Stimulated activated CD4-positive, alpha-beta T cell treated with anti-CD3 and anti-CD28 coated beads, Interleukin-1b, Interleukin-23, amount 100 ng/mL, for 48 hours (primary cell): Measurements from ENCODE around the gene GNG8.

Source experiments
- DNase-seq: peaks from one replicate; pipeline ENCODE4 v3.0.0-alpha.2; 2020

GNG8 gene

DNA sequence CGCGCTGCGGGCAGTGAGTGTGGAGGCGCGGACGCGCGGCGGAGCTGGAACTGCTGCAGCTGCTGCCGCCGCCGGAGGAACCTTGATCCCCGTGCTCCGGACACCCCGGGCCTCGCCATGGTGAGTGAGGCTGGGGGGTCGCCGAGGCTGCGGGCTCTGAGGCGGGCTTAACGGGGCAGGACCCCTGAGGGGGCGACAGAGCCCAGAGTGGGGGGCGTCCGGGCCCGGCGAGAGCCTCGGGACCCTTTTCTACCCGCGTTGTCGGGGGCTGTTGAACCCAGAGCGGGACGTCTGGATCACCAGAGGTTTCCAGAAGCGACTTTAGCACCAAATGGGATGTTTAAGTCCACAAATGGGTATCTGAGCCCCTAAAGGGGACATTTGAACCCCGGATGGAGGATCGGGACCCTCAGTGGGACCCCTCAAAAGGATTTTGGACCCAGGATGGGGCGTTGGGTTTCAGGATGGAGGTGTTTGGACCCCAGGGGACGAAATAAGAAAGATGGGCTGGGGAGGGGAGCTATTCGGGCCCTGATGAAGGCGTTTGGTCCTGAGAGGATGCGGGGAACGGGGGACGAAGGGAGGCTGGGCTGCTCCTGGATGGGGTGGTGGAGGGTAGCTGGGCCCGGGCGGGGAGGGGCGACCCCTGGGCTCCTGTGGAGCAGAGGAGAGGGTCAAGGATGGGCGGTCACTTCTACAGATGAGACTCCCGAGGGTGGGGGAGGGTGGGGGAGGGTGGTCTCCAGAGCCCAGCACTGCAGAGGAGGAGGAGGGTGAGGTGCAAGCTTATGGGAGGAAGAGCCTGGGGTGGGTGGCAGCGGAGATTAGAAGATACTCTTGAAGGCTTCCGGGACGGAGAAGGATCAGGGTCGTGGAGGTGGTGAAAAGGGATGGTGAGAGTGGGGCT lies 34.4 kb downstream of the GNG8 start, which contains the start of gene CALM3:
CALM3 (plus strand) TSS at position 13 of the 907 bp plus-strand sequence; CDS start at position 118, 105 bp downstream.
- no peak for DNase-seq

GRCh38 chr19:46600384-46601317 lies 35.4 kb downstream of the GNG8 start:
- DNase-seq, result peak; percentile 97

- DNase-seq, result no peak
Measured at GRCh38 chr19:46599716-46600373, 36.2 kb downstream of the GNG8 start.

- no peak for DNase-seq
Measured at GRCh38 chr19:46598372-46598917, 37.6 kb downstream of the GNG8 start.

DNA sequence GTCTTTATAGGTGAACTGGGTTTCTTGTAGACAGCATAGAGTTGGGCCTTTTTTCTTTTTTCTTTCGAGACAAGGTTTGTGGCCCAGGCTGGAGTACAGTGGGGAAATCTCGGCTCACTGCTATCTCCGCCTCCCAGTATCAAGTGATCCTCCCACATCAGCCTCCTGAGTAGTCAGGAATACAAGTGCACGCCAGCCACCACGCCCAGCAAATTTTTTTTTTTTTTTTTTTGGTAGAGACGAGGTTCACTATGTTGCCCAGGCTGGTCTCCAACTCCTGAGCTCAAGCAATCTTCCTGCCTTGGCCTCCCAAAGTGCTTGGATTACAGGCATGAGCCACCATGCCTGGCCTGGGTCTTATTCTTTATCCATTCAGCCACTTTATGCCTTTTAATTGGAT lies 40.0 kb downstream of the GNG8 start:
- DNase-seq, result no peak

DNA sequence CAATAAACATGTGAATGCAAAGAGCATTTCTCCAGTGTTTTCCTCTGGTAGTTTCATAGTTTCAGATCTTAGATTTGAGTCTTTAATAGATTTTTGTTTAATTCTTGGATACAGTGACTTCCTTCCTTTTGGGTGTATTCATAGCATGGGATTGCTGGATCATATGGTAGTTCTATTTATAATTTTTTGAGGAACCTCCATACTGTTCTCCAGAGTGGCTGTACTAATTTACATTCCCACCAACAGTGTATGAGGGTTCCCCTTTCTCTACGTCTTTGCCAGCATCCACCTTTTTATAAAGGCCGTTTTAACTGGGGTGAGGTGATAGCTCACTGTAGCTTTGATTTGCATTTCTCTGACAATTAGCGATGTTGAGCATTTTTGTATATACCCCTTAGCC lies 44.1 kb downstream of the GNG8 start:
- DNase-seq, result no peak

DNA sequence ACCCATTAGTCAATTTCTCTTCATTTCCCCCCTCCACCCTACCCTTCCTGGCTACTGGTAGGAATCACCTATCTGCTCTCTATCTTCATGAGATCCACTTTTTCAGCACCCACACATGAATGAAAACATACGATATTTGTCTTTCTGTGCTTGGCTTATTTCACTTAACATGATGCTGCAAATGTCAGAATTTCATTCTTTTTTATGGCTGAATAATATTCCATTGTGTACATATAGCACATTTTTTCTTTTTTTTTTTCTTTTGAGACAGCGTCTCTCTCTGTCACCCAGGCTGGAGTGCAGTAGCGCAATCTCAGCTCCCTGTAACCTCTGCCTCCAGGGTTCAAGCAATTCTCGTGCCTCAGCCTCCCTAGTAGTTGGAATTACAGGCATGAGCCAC lies 44.7 kb downstream of the GNG8 start:
- DNase-seq, result no peak

DNA sequence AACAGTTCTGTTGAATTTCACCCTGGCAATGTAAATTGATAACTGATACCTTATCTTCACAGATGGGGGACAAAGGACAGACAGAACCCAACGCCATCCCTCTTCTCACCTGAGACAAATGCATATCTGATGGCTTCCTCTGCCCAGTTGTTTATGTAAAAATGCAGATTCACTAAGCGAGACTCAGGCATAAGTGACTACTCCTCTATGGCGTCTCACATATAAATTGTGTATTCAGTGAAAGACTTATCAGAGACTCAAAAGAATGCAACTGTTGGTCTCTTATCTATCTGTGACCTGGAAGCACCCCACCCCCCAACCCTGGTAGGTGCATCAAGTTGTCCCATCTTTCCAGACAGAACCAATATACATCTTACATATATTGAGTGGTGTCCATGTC lies 48.1 kb downstream of the GNG8 start:
- no peak for DNase-seq

DNA sequence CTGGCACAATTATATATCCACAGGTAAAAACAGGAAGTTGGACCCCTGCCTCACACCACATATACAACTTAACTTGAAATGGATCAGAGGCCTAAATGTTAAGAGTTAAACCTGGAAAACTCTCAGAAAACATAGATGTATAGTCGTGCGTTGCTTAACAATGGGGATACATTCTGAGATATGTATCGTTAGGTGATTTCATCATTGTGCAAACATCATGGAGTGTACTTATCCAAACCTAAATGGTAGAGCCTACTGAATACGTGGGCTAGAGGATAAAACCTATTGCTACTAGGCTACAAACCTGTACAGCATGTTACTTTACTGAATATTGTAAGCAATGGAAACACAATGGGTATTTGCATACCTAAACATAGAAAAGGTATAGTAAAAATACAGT lies 49.7 kb downstream of the GNG8 start:
- DNase-seq, result no peak

DNA sequence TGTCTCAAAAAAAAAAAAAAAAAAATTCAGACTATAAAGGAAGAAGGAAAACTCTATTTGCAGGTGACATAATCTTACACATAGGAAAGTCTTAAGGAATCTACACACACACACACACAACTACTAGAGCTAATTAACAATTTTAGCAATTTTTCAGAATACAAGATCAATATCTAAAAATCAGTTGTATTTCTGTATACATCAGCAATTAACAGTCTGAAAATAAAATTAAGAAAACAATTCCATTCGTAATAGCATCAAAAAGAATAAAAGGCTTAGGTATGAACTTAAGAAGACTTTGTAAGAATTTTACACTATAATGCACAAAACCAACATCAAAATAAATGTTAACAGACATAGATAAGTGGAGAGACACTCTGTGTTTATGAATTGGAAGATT lies 50.5 kb downstream of the GNG8 start:
- DNase-seq, result no peak
